Stimulated activated naive CD4-positive, alpha-beta T cell (primary cell): Measurements from ENCODE around the gene IRX4.
"Not testable (repeated sequence)": the region's sequence is repeated elsewhere in the genome, so short reads cannot be mapped to it uniquely, and the experiment has no call there.

ENCODE experiments used
- DNase-seq, 6 experiments: peaks; one replicate each; lab custom pipeline; 2025; lab: John Stamatoyannopoulos, UW

The IRX4 gene

DNA sequence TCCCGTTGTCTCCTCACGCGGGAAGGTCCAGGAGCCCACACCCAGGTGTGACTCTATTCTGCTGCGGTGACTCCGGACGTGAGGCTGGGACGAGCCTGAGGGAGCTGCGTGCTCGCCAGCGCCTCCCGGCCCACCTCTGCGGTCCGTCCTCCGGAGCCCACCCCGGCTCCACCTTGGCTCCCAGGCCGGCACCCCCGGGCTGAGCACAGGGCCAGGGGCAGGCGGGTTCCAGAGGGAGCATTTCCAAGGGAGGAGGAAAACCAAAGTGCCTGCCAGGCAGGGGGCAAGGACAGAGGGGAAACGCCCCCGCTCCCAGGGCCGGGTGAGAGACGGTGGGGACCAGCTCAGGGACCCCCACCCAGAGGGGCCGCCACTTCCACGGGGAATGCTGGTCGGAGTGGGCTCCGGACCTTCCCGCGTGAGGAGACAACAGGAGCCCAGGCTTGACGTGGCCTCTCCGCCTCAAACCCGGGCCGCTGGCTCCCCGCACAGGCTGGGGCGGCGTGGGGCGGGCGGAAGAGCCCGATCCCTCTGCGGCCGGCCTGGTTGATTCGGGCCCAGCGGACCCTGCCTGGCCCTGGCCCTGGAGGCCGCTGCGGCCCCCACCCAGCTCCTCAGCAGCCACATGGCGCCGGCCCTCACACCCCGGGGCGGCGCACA, 26.0 kb downstream of the IRX4 start:
- DNase-seq: no peak

DNA sequence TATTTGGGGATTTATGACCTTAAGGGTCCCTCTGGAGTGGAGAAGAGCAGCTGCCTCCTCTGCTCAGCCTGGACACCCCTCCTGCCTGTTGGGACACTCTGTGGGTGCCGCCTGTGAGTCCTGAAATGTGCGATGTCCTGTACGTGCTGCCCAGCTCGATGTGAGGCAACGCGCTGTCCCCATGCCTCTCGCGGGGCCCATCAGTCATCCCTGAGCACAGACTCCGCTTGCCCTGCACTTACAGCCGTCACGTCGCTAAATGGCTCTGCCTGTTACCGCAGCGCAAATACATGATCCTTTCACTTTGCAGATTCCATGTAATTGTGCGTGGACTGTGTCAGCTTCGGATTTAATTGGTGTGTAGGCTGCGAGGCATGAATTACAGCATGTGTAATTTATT, 27.1 kb downstream of the IRX4 start:
- DNase-seq: no peak

DNA sequence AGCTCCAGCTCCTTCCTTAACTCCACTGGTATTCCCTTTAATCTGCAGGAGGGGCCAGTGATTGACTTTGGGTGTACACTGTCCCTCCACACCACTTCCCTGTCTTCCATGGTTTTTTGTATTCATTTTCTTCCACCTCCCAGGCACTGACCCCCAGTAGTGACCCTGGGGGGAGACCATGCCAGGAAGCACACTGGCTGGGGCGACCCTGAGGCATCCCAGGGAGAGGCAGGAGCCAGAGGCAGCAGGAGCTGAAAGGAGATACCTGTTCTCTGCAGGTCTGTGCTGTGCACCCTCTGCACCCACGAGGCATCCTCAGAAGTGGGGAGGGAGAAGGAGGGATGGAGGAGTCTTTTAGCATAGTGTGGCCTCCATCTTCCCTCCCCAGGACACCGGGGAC, 27.6 kb downstream of the IRX4 start:
- no peak for DNase-seq

DNA sequence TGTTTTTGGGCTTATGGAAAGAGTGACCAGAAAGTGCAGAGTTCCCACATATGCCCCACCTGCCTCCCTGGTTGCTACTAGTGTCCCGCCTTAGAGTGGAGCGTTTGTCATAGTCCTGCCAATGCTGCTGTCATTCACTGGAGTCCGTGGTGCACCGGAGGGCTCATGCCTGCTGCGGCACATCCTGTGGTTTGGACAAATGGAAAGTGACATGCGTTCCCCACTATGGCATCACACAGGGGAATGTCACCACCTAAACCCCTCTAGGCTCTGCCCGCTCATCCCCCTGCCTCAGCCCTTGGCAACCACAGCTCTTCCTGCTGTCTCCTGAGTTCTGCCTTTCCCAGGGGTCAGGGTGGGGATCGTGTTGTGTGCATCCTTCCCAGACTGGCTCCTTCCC, 29.2 kb downstream of the IRX4 start:
- DNase-seq: no peak

DNA sequence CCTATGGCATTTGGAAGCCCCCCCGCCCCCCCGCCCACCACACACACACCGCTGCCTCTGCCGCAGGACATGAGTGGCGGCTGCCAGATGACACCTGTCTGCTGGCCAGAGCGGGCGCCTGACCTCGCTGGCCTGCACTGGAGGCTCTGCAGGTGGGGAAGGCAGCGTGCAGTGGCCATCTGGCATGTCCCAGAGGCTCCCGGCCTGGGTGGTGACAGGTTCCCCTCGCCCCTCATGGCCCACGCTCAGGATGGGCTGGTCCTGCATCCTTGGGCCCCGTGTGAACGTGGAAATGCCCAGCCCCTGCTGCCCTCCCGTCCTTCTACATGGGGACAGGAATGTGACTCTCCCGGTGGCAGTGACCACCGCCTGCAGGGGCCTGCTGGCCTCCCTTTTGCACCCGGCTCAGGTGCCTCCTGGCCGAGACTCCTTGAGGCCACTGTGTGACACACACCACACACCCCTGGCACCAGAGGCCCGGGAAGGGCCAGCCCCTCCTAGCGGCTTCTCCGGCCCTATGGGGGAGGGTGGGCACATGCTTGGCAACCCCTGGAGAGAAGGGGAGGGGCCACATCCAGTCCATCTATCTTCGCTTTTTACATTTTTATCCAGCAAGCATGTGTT, 30.3 kb downstream of the IRX4 start:
- DNase-seq: no peak

DNA sequence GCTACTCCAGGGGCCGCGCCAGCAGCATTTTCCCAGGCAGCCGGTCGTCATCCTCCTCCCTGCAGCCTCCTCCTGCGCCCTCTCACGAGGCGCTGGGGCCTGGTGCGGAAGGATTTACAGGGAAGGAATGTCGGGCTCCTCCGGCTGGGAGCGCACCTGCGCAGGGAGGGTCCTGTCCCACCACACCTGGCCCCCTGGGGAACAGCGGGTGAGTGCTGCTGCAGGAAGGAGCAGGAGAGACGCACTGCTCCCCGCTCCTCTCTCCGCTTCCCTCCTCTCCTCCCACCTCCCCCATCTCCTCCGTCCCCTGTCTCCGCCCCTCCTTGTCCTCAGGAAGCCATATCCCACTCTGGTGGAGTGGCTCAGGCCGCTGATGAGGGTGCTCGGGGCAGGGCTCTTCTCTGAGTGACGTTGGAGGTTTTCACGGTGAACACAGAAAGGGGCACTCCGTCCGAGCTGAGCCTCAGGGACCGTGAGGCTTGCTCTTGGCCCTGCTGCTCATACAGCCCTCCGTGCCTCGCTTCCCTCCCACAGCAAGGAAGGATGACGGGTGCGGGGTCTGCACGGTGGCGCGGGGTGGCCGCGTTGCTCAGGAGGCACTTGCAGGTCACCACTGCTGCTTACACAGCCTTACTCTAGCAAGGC, 31.3 kb downstream of the IRX4 start:
- DNase-seq: no peak

DNA sequence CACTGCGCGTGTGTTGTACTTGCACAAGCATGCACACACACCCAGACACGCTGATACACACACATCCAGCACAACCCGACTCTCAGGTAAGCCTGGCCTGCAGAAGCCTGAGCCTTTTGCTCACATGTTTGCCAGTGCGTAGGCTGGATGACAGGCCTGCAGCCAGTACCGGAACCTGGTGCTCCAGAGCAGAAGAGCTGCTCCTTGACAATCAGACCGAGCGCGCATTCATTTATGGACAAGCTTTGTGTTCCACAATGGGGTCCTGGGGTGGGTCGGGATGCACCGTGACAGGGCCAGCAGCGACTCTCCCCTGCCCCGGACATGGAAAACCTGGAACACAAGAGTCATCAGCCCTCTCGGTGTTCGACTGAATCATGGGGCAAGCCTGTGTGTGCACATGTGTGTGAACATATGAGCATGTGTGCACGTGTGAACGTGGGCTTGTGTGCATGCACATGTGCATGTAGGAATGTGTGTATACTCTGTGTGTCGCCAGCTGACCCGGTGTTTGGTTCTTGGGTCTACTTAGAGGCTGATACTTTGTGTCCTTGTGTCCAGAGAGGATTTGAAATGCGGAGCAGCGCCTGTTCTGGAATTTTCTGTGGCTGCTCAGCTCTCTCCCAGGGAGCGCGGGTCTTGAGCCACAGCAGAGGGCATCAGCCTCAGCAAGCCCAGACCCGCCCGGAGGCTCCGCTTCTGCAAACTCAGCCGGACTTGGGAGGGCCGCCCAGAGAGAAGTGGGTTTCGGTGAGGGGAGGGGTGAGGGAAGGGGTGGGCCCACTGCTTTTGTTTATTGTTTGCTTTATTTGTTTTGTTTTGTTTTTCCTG, 32.2 kb downstream of the IRX4 start:
- no peak for DNase-seq

DNA sequence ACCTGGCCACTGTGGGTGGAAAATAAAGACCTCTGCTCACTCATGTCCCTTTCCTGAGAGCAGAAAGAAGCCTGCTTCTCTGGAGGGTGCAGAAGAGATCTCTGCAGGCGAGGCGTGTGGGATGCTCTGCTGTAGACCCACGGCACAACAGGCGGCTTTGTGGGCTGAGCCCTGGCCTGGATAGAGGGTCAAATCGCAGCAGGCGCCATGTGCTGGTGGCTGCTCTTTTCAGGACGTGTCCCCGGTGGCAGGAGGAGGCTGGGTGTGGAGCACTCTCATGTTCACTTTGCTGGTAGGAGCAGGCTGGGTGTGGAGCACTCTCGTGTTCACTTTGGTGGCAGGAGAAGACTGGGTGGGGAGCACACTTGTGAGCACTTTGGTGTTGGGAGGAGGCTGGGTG, 35.1 kb downstream of the IRX4 start:
- DNase-seq: no peak

DNA sequence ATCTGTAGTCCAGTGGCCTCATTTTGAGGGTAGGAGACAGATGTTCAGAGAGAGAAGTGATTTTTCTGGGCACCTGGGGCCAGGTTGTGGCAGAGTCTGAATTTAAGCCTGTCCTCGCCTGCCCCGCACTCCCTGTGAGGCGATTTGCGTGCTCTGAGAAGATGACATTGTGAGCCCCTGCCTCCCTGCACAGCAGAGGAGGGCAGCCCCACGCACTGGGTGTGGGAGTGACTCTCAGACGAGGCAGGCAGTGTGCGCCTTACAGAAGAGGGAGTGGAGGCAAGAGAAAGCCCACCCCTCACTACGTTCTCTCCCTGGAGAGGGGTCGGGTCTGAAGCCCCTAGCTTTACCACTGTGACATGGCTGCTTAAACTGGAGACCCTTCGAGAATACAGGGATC, 35.7 kb downstream of the IRX4 start:
- no peak for DNase-seq

DNA sequence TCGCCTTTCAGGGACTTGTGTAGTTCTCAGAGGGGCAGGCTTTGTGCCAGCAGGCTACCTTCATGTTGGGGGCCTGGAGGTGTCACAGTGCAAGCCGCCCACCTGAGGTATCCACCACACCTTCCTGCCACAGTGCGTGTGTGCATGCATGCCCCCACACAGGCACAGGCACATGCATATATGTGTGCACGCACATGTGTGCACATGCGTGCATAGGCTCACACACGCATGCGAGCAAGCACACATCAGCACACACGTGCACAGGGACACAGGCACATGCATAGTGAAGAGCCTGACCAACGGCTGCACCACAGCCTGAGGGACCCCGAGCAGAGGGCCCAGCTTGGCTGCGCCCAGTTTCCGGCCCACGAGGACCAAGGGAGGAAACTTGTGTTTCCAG, 36.1 kb downstream of the IRX4 start:
- DNase-seq: no peak

DNA sequence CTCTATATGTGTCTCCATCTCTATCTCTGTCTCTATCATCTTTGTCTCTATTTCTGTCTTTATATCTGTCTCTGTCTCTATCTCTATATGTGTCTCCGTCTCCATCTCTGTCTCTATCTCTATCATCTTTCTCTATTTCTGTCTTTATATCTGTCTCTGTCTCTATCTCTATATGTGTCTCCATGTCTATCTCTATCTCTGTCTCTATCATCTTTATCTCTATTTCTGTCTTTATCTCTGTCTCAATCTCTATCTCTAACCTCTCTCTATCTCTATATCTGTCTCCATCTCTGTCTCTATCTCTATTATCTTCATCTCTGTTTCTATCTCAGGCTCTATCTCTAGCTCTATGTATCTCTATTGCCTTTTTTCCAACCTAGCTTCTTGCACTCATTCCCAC, 37.0 kb downstream of the IRX4 start:
- no peak for DNase-seq

DNA sequence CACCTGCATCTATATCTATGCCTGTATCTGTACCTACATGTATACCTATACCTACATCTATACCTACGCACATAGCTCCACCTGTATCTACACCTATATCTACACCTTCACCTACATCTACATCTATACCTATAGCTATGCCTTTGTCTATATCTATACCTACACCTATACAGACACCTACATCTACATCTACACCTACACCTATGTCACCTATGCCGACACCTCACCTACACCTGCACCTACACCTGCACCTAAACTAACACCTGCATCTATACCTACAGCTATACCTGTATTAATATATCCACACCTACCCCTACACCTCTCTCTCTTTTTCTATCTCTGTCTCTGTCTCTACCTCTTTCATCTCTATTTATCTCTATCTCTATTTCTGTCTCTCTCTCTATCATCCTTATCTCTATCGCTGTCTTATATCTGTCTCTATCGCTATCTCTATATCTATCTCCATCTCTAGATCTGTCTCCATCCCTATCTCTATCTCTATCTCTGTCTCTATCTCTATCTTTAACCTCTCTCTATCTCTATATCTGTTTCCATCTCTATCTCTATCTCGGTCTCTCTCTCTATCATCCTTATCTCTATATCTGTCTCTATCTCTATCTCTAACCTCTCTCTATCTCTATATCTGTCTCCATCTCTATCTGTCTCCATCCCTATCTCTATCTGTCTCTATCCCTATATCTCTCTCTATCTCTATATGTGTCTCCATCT, 37.9 kb downstream of the IRX4 start:
- DNase-seq: no peak

DNA sequence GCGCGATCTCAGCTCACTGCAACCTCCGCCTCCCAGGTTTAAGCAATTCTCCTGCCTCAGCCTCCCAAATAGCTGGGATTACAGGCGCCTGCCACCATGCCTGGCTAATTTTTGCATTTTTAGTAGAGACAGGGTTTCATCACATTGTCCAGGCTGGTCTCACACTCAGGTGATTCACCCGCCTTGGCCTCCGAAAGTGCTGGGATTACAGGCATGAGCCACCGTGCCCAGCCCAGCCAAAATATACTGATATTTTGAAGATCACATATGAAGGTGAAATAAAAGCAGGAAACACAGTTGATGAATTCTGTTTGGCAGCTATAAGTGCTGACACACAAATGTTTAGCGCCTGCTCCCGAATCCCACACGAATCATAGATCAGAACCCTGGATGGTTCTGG, 39.0 kb downstream of the IRX4 start:
- not testable (repeated sequence) for DNase-seq

DNA sequence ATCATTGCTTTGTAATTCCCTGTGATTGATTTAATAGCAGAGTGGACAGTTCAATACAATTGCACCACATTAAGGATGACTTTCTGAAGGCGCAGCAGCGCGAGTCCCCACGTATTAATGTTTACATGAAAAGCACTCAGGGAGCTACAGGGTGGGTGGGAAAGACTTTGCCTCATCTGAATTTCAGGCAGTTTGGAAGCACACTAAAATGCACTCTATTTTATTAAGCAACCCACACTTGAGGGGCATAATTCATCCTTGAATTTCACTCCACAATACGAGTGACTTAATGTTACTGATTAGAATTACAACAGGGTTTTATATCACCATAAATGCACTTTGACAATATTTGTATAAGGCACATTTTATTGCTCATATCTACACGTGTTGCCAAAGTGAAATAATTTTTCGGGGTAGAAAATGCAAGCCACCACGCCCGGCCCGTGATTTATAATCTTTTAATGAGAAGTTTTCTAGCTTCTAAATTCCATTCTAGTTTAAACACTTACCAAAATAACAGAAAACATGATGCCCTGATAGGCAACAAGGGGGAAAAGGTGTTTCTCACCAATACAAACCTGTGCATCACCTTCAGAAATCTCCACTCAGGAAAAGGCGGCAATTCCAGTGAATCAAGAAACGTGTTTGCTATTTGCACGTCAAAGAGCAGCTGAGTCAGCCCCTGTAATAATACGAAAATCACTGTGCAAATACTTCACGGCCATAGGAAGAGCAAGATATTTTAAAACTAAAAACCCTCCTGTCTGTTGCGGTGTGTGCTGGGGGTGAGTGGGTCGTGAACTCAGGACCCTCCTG, 40.5 kb downstream of the IRX4 start:
- no peak for DNase-seq

DNA sequence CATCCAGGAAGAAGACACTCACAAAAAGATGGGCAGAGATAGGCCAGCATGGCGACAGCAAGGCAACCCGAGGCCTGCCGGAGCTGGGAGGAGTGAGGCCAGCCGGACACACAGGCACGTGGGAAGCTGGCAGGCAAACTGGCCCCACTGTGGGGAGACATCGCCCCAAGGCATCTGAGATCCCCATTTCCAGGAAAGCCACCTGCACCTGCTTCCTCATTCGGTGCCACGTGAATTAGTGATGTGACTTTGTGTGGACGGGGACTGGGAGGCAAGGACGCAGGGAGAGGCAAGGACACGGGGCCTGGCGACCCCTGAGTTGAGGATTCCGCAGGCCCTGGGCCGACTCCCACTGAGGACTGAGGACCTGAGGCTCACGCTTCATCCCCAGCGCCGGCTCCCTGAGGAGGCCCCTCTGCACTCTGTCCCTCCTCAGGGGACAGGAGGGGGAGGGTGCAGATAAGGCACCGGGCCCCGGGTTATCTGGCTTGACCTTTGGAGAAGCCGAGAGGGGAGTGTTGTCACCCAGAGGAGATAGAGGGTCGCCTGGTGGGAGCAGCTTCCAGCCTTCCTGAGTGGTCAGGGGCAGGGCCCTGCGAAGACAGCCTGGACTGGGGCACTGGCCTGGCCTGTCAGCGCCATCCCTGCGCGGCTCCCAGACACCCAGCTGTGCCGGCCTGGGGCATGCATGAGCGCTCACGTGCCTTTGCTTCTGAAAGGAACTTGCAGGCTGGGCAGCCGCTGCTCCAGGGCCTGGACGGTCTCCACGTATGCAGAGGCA, 41.8 kb downstream of the IRX4 start:
- DNase-seq: no peak

DNA sequence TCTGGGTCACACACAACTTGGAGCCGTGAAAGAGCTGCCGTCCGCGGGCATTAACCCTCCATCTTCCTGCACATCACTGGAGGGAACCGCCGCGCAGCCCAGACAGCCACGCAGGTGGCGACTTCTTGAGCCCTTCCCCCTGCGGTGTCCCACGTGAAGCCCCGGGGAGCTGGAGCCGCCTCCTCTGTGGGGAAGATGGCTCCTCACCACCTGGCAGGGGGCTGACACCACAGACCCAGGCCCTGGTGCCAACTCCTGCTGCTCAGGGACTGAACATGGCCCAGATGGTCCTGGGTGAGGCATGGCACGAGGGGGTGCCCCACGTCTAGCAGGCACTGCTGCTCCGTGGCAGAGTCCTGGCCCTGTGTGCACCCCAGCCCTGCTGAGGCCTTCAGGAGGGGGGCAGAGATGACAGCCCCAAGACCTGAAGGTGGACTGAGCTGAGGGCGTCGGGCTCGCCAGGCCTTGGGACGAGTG, 42.6 kb downstream of the IRX4 start:
- no peak for DNase-seq

DNA sequence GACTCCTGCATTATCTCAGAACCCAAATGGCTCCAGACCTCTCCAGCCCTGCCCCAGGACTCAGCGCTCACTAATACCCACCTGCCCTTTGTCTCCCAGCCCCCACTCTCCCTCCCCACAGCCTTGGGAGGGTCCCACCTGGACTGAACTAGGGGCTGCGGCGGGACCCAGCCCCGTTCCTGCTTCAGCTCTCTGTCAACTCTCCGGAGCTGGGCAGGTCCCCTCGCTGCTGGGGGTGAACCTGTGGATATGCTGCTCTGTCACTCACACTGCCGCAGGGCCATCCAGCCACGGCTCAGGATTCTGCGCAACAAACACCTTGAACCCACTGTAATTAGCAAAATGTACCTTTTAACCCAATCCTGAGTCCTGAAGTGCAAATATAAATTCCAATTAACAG, 44.7 kb downstream of the IRX4 start:
- no peak for DNase-seq

DNA sequence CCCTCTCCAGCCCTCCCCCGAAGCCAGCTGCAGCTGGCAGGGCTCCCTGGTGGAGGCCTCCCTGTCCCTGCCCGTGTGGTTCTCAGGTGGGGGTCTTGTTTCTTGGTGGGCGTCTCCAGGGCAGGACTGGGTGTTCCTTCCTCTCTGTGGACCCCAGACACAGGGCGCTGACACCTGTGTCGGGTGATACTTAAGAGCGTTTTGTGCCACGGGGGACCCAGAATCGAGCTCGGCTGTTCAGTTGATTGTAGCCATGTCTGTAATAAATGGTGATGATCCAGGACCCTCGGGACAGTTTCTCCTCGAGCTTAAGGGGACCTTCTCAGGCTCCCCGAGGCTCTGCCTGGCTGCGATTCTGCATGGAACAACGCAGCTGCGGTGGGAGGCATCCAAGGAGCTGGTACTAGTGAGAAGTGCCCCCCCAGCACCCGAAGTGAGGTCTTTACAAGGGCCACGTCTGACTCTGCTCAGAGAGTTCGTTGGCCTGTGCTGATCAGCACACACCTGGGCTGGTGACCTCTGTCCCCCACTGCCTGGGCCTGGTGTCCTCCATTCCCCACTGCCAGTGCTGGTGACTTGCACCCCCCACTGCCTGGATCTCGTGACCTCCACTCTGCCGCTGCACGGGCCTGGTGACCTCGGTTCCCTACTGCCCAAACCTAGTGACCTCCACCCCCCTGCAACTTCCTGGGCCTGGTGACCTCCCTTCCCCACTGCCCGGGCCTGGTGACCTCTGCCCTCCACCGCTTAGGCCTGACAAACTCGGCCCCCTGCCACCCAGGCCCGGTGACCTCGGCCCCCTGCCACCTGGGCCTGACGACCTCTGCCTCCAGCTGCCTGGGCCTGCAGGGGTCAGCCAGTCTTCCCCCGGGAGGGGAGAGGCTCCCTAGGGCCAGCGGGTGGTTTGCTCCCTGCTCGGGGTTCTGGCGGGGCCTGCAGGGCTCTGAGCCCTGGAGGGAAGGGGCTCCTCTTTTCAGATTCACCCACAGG, 45.5 kb downstream of the IRX4 start:
- no peak for DNase-seq
